Testis (tissue), 2 donors: ENCODE results near the gene RAX2.

ENCODE experiments used
- POLR2A ChIP-seq: fragments of 450-650 bp; IDR thresholded peaks from one replicate; pipeline ENCODE4 v1.6.1; 2017; ENCODE audit warnings: antibody characterized with exemption, mild to moderate bottlenecking, moderate library complexity
- TF ChIP-seq, protein P1 (sequence below), 3 experiments: fragments of 450-650 bp in 2 of 3; fragments of 200-600 bp in 1 of 3; sonication (generic) in 1 of 3; IDR thresholded peaks; one replicate each; pipeline ENCODE4 v1.5.1; 2016 to 2019; ENCODE audit warnings: antibody characterized with exemption in 3 of 3, mild to moderate bottlenecking in 2 of 3, moderate library complexity in 1 of 3

DNA sequence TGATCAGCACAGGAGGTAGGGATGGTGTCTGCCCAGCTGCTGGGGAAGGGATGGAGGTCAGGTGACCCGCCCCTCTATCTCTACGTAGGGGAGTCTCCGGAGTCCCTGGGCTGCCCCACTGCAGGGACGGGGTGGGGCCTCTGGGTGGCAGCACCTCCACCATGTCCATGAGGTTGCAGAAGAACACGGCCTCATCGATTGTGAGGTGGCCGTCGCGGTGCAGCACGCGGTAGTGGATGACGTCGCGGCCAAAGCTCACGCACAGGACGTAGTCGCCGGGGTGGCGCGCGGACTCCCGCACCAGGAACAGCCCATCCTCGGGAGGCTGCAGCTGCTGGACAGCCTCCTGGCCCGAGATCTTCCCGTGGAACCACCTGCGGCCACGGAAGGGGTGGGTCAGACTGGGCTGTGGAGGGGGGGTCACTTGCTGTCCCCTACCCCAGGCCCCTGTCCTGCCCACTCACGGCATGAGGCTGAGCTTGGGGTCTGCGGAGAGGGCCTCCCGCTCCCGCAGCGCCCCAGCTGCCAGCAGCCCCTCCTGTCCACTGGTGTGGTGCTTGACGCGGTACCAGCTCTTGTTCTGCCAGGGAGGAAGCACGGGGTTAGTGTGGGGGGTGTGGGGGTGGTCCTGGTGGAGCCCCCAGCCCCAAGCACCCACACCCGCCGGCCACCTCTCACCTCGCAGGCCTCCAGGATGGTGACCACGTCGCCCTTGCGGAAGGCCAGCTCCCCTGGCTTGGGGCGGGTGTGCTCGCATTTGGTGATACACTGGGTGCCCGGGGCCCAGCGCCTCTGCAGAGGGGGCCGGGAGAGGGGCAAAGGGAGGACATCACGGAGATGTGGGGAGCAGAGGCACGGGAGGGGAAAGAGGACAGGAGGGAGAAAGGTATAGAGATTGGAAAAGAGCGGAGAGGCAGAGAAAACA is 11.9 kb upstream of the RAX2 start:
- TF ChIP-seq, protein P1, sequence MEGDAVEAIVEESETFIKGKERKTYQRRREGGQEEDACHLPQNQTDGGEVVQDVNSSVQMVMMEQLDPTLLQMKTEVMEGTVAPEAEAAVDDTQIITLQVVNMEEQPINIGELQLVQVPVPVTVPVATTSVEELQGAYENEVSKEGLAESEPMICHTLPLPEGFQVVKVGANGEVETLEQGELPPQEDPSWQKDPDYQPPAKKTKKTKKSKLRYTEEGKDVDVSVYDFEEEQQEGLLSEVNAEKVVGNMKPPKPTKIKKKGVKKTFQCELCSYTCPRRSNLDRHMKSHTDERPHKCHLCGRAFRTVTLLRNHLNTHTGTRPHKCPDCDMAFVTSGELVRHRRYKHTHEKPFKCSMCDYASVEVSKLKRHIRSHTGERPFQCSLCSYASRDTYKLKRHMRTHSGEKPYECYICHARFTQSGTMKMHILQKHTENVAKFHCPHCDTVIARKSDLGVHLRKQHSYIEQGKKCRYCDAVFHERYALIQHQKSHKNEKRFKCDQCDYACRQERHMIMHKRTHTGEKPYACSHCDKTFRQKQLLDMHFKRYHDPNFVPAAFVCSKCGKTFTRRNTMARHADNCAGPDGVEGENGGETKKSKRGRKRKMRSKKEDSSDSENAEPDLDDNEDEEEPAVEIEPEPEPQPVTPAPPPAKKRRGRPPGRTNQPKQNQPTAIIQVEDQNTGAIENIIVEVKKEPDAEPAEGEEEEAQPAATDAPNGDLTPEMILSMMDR (IDR thresholded peaks at IDR 0.05) = no peak
- TF ChIP-seq POLR2A = no peak
